Natural killer cell (primary cell): ENCODE measurements around the gene SERPIND1. TPM values are rescaled to one million over a fixed set of nuclear protein-coding genes. Genes with fewer than 3 reads are reported as not detected.

Experiments used
- ATAC-seq, 3 donors: fragments of 150-1000 bp in 2 of 3; fragments of 200-7000 bp in 1 of 3; cut with Tn5 transposase; 1 replicate in 1 of 3; 2 replicates in 2 of 3; pipeline ENCODE4 v1.10.0; 2021; ENCODE audit warnings: mild to moderate bottlenecking in 2 of 3, moderate library complexity in 2 of 3
- DNase-seq, 2 donors: peaks; one replicate each; pipeline versions ENCODE4 v3.0.0 to v3.0.0-alpha.2; 2013 to 2021; ENCODE audit warnings: mixed read lengths in 1 of 2
- H3K27ac ChIP-seq: one replicate; pipeline ENCODE4 v1.5.1; 2013; ENCODE audit warnings: mild to moderate bottlenecking, low read length
- H3K27me3 ChIP-seq: one replicate; pipeline ENCODE4 v1.6.1; 2013; ENCODE audit warnings: low read length; ENCODE audit not compliant: control insufficient read depth, insufficient read depth
- H3K36me3 ChIP-seq: one replicate; pipeline ENCODE4 v1.6.1; 2013; ENCODE audit warnings: low read length; ENCODE audit not compliant: control insufficient read depth, insufficient read depth
- H3K4me1 ChIP-seq: one replicate; pipeline ENCODE4 v1.6.1; 2013; ENCODE audit warnings: low read length; ENCODE audit not compliant: control insufficient read depth, insufficient read depth
- H3K4me3 ChIP-seq: one replicate; pipeline ENCODE4 v1.5.1; 2013; ENCODE audit warnings: low read length
- H3K9me3 ChIP-seq: one replicate; pipeline ENCODE4 v1.6.1; 2013; ENCODE audit warnings: low read length; ENCODE audit not compliant: control insufficient read depth, insufficient read depth
- H3K27ac Mint-ChIP-seq, 2 donors: one replicate each; pipeline ENCODE4 v1.8.0; 2022; ENCODE audit warnings: mild to moderate bottlenecking in 2 of 2, mixed read lengths in 2 of 2, moderate library complexity in 1 of 2
- H3K27me3 Mint-ChIP-seq, 2 donors: one replicate each; pipeline ENCODE4 v1.8.0; 2022; ENCODE audit warnings: low read depth in 2 of 2, mixed read lengths in 2 of 2
- H3K36me3 Mint-ChIP-seq: one replicate; pipeline ENCODE4 v1.8.0; 2022; ENCODE audit warnings: mixed read lengths
- H3K4me1 Mint-ChIP-seq, 2 donors: one replicate each; pipeline ENCODE4 v1.8.0; 2022; ENCODE audit warnings: mixed read lengths in 2 of 2
- H3K4me3 Mint-ChIP-seq: one replicate; pipeline ENCODE4 v1.8.0; 2022; ENCODE audit warnings: mild to moderate bottlenecking, moderate library complexity, mixed read lengths
- H3K9me3 Mint-ChIP-seq, 2 donors: one replicate each; pipeline ENCODE4 v1.8.0; 2022; ENCODE audit warnings: mixed read lengths in 2 of 2
- CTCF ChIP-seq: fragments of 200-600 bp; IDR thresholded peaks from one replicate; pipeline ENCODE4 v1.8.0; 2022; ENCODE audit warnings: antibody characterized with exemption
- WGBS: methylation state at CpG from one replicate; pipeline ENCODE4 v1.1.7; 2013; ENCODE audit warnings: missing lambda C conversion rate; ENCODE audit not compliant: insufficient coverage; 5-methylcytosine and 5-hydroxymethylcytosine counted together
- intact Hi-C: fragments of 100-400 bp; cut with micrococcal nuclease; formaldehyde crosslinking; loops from one replicate; pipeline ENCODE4 v1.14.2; 2022
- total RNA-seq, 4 donors: library from RNA; stranded (reverse); fragments of 120-200 nt in 1 of 4; gene quantifications; one replicate each; pipeline versions ENCODE4 v1.2.3 to v1.2.4, GENCODE V29; 2013 to 2022

SERPIND1 gene
- total RNA-seq, 3 donors from 2014 or later (not counting 1 experiment from before 2014, with no cell fraction given) = 0.43 TPM; not detected in 2

GRCh38 chr22:20811971-20812660 is 38.2 kb downstream of the SERPIND1 start:
- Mint-ChIP-seq H3K4me3 (no peak overlapping the region), H3K36me3 (peaks cover 7% of the 10 kb centered on the region), H3K27me3 (no peaks in the 10 kb centered on the region), H3K27ac (no peak overlapping the region), H3K9me3 (no peaks in the 10 kb centered on the region), H3K4me1 (peaks cover 10 to 12% of the 10 kb centered on the region in 2 donors)
- Histone ChIP-seq H3K36me3 (peaks cover 59% of the 10 kb centered on the region), H3K9me3 (no peaks in the 10 kb centered on the region), H3K27me3 (no peaks in the 10 kb centered on the region), H3K27ac (no peak overlapping the region), H3K4me3 (no peak overlapping the region), H3K4me1 (no peaks in the 10 kb centered on the region)
- WGBS = 100% methylated on average over 3 of the region's 5 CpGs
- ATAC-seq (no peak), DNase-seq (no peak)
- intact Hi-C loops = no loop called here
- TF ChIP-seq CTCF = no peak

- Histone ChIP-seq H3K9me3 (no peaks in the 10 kb centered on the region), H3K27ac (no peak overlapping the region), H3K27me3 (no peaks in the 10 kb centered on the region), H3K36me3 (peaks cover 56% of the 10 kb centered on the region), H3K4me1 (no peaks in the 10 kb centered on the region), H3K4me3 (no peak overlapping the region)
- no peaks in the 10 kb centered on the region for H3K9me3 Mint-ChIP-seq
- WGBS = 98% methylated on average over 4 of the region's 4 CpGs
- H3K27me3 Mint-ChIP-seq = no peaks in the 10 kb centered on the region
- no peak for ATAC-seq
- TF ChIP-seq CTCF = no peak
- peaks cover 7% of the 10 kb centered on the region for H3K36me3 Mint-ChIP-seq
- peaks cover 10 to 12% of the 10 kb centered on the region in 2 donors for H3K4me1 Mint-ChIP-seq
- intact Hi-C loops = no loop called here
- DNase-seq = no peak
- no peak overlapping the region for H3K27ac Mint-ChIP-seq
- no peak overlapping the region for H3K4me3 Mint-ChIP-seq
These were observed 39.1 kb downstream of the SERPIND1 start for GRCh38 chr22:20813056-20813455.

GRCh38 chr22:20814221-20814808 is 40.4 kb downstream of the SERPIND1 start:
- Mint-ChIP-seq H3K27me3 (no peaks in the 10 kb centered on the region), H3K4me1 (peaks cover 10 to 12% of the 10 kb centered on the region in 2 donors), H3K4me3 (no peak overlapping the region), H3K27ac (no peak overlapping the region), H3K36me3 (peaks cover 7% of the 10 kb centered on the region), H3K9me3 (no peaks in the 10 kb centered on the region)
- Histone ChIP-seq H3K4me1 (no peaks in the 10 kb centered on the region), H3K27ac (no peak overlapping the region), H3K36me3 (peaks cover 57% of the 10 kb centered on the region), H3K27me3 (no peaks in the 10 kb centered on the region), H3K4me3 (no peak overlapping the region), H3K9me3 (no peaks in the 10 kb centered on the region)
- TF ChIP-seq CTCF = no peak
- DNase-seq (no peak), ATAC-seq (no peak)
- WGBS = 98% methylated on average over 3 of the region's 5 CpGs
- intact Hi-C loops = no loop called here
